CD8-positive, alpha-beta memory T cell (primary cell): ENCODE data around the gene PKP2. TPM values are rescaled to one million over a fixed set of nuclear protein-coding genes. Genes with fewer than 3 reads are reported as not detected.
"Not testable (repeated sequence)": the region's sequence is repeated elsewhere in the genome, so short reads cannot be mapped to it uniquely, and the experiment has no call there.

Source experiments
- CTCF ChIA-PET: fragments of 350-600 bp; sonication (Branson Sonifier 250); formaldehyde crosslinking; loops from one replicate; lab custom pipeline; 2021; ENCODE audit warnings: antibody characterized with exemption; lab: Charles Lee
- POLR2A ChIA-PET: fragments of 350-600 bp; sonication (Branson Sonifier 250); formaldehyde crosslinking; loops from one replicate; lab custom pipeline; 2021; ENCODE audit warnings: antibody characterized with exemption; lab: Charles Lee
- DNase-seq, 5 donors: peaks; one replicate each; pipeline versions ENCODE4 v3.0.0 to v3.0.0-alpha.2; 2020 to 2022; ENCODE audit warnings: mixed read lengths in 1 of 5
- H3K27ac ChIP-seq: one replicate; pipeline ENCODE4 v1.7.0; 2013; ENCODE audit warnings: low read depth, mild to moderate bottlenecking, low read length, moderate library complexity
- H3K27me3 ChIP-seq: 2 replicates; pipeline ENCODE4 v1.7.0; 2013; ENCODE audit warnings: low read length, mild to moderate bottlenecking; ENCODE audit not compliant: insufficient read depth, poor library complexity, severe bottlenecking
- H3K36me3 ChIP-seq: 2 replicates; pipeline ENCODE4 v1.7.0; 2013; ENCODE audit warnings: mild to moderate bottlenecking, low read length, moderate library complexity; ENCODE audit not compliant: insufficient read depth
- H3K4me1 ChIP-seq: 2 replicates; pipeline ENCODE4 v1.7.0; 2013; ENCODE audit warnings: mild to moderate bottlenecking, low read length, moderate library complexity; ENCODE audit not compliant: insufficient read depth
- H3K4me3 ChIP-seq: 2 replicates; pipeline ENCODE4 v1.7.0; 2013; ENCODE audit warnings: mild to moderate bottlenecking, low read length
- H3K9me3 ChIP-seq: 2 replicates; pipeline ENCODE4 v1.7.0; 2013; ENCODE audit warnings: mild to moderate bottlenecking, low read length
- H3K27ac Mint-ChIP-seq, 8 donors: one replicate each; pipeline ENCODE4 v1.8.0; 2020 to 2021; ENCODE audit warnings: mixed read lengths in 8 of 8, mild to moderate bottlenecking in 6 of 8, inconsistent platforms in 3 of 8, moderate library complexity in 3 of 8
- H3K27me3 Mint-ChIP-seq, 2 donors: one replicate each; pipeline ENCODE4 v1.8.0; 2020 to 2021; ENCODE audit warnings: mixed read lengths in 2 of 2, mild to moderate bottlenecking in 1 of 2, moderate library complexity in 1 of 2
- H3K36me3 Mint-ChIP-seq, 3 donors: one replicate each; pipeline ENCODE4 v1.8.0; 2020 to 2021; ENCODE audit warnings: mixed read lengths in 3 of 3, inconsistent platforms in 1 of 3, mild to moderate bottlenecking in 1 of 3
- H3K4me1 Mint-ChIP-seq, 3 donors: one replicate each; pipeline ENCODE4 v1.8.0; 2020 to 2021; ENCODE audit warnings: mixed read lengths in 3 of 3, inconsistent platforms in 1 of 3, mild to moderate bottlenecking in 1 of 3
- H3K4me3 Mint-ChIP-seq, 7 donors: one replicate each; pipeline ENCODE4 v1.8.0; 2020 to 2021; ENCODE audit warnings: mixed read lengths in 7 of 7, mild to moderate bottlenecking in 6 of 7, moderate library complexity in 4 of 7, inconsistent platforms in 2 of 7
- H3K9me3 Mint-ChIP-seq, 5 donors: one replicate each; pipeline ENCODE4 v1.8.0; 2020 to 2022; ENCODE audit warnings: mixed read lengths in 5 of 5, mild to moderate bottlenecking in 3 of 5, moderate library complexity in 2 of 5, inconsistent platforms in 1 of 5
- polyA plus RNA-seq: library from polyadenylated mRNA; unstranded; fragments of 300-500 nt; fragmentation: Illumina TruSeq; gene quantifications from one replicate; pipeline ENCODE4 v1.2.3, GENCODE V29; 2021
- total RNA-seq, 2 experiments: library from RNA; stranded (reverse); gene quantifications; one replicate each; pipeline ENCODE4 v1.2.3, GENCODE V29; 2021

PKP2 gene
- total and polyA plus RNA-seq, 3 experiments from 2014 or later: 0.15 to 0.40 (median 0.17) TPM

- Mint-ChIP-seq H3K9me3 (peaks cover 0 to 2% (median 0%) of the 10 kb centered on the region in 5 donors), H3K36me3 (no peaks in the 10 kb centered on the region), H3K27ac (no peak overlapping the region), H3K4me1 (peaks cover 16 to 21% (median 20%) of the 10 kb centered on the region in 3 donors), H3K27me3 (peaks cover 38 to 62% of the 10 kb centered on the region in 2 donors), H3K4me3 (no peak overlapping the region)
- H3K36me3 ChIP-seq: no peaks in the 10 kb centered on the region
- no peaks in the 10 kb centered on the region for H3K4me1 ChIP-seq
- DNase-seq: no peak
- peaks cover 9% of the 10 kb centered on the region for H3K27me3 ChIP-seq
- H3K9me3 ChIP-seq: no peaks in the 10 kb centered on the region
- no peak overlapping the region for H3K27ac ChIP-seq
- H3K4me3 ChIP-seq: no peak overlapping the region
- ChIA-PET POLR2A (no interaction called here), CTCF (no interaction called here)
Measured at GRCh38 chr12:32893043-32893442, 3.5 kb downstream of the PKP2 start.

GRCh38 chr12:32892369-32892768, 4.2 kb downstream of the PKP2 start:
- H3K27ac ChIP-seq, H3K4me3 ChIP-seq, H3K36me3 Mint-ChIP-seq, H3K9me3 ChIP-seq, H3K27ac Mint-ChIP-seq, H3K9me3 Mint-ChIP-seq, H3K4me1 ChIP-seq, POLR2A ChIA-PET, H3K4me3 Mint-ChIP-seq, H3K27me3 ChIP-seq, DNase-seq, H3K36me3 ChIP-seq, CTCF ChIA-PET: not testable (repeated sequence)
- peaks cover 13 to 16% (median 16%) of the 10 kb centered on the region in 3 donors for H3K4me1 Mint-ChIP-seq
- H3K27me3 Mint-ChIP-seq: peaks cover 37 to 55% of the 10 kb centered on the region in 2 donors

- Mint-ChIP-seq H3K9me3 (peaks cover 0 to 2% (median 0%) of the 10 kb centered on the region in 5 donors), H3K27ac (no peak overlapping the region), H3K36me3 (no peaks in the 10 kb centered on the region), H3K27me3 (peaks cover 33 to 51% of the 10 kb centered on the region in 2 donors), H3K4me1 (peaks cover 9 to 12% (median 12%) of the 10 kb centered on the region in 3 donors), H3K4me3 (no peak overlapping the region)
- Histone ChIP-seq H3K4me1 (no peaks in the 10 kb centered on the region), H3K27me3 (peaks cover 9% of the 10 kb centered on the region), H3K36me3 (no peaks in the 10 kb centered on the region), H3K4me3 (no peak overlapping the region), H3K27ac (no peak overlapping the region), H3K9me3 (no peaks in the 10 kb centered on the region)
- CTCF ChIA-PET: no interaction called here
- no peak for DNase-seq
- POLR2A ChIA-PET: no interaction called here
Measured at GRCh38 chr12:32891956-32892355, 4.6 kb downstream of the PKP2 start.

- Histone ChIP-seq H3K27me3 (peaks cover 9% of the 10 kb centered on the region), H3K27ac (no peak overlapping the region), H3K4me1 (no peaks in the 10 kb centered on the region), H3K36me3 (no peaks in the 10 kb centered on the region), H3K4me3 (no peak overlapping the region), H3K9me3 (no peaks in the 10 kb centered on the region)
- DNase-seq: no peak
- peaks cover 0 to 2% (median 0%) of the 10 kb centered on the region in 5 donors for H3K9me3 Mint-ChIP-seq
- no peak overlapping the region for H3K27ac Mint-ChIP-seq
- H3K27me3 Mint-ChIP-seq: peaks cover 33 to 51% of the 10 kb centered on the region in 2 donors
- POLR2A ChIA-PET: no interaction called here
- no peaks in the 10 kb centered on the region for H3K36me3 Mint-ChIP-seq
- H3K4me3 Mint-ChIP-seq: no peak overlapping the region
- peaks cover 9 to 12% (median 11%) of the 10 kb centered on the region in 3 donors for H3K4me1 Mint-ChIP-seq
- CTCF ChIA-PET: no interaction called here
Measured at GRCh38 chr12:32891526-32891925, 5.1 kb downstream of the PKP2 start.

GRCh38 chr12:32889011-32889760, 7.4 kb downstream of the PKP2 start:
- no peaks in the 10 kb centered on the region for H3K36me3 ChIP-seq
- no peak overlapping the region for H3K4me3 Mint-ChIP-seq
- no peak for DNase-seq
- peaks cover 14 to 32% of the 10 kb centered on the region in 2 donors for H3K27me3 Mint-ChIP-seq
- H3K4me3 ChIP-seq: no peak overlapping the region
- no peaks in the 10 kb centered on the region for H3K9me3 ChIP-seq
- POLR2A ChIA-PET: no interaction called here
- no peaks in the 10 kb centered on the region for H3K4me1 Mint-ChIP-seq
- peaks cover 0 to 2% (median 0%) of the 10 kb centered on the region in 5 donors for H3K9me3 Mint-ChIP-seq
- H3K27ac Mint-ChIP-seq: no peak overlapping the region
- H3K27ac ChIP-seq: no peak overlapping the region
- no peaks in the 10 kb centered on the region for H3K36me3 Mint-ChIP-seq
- peaks cover 4% of the 10 kb centered on the region for H3K27me3 ChIP-seq
- no peaks in the 10 kb centered on the region for H3K4me1 ChIP-seq
- CTCF ChIA-PET: no interaction called here

- no peak overlapping the region for H3K4me3 Mint-ChIP-seq
- no peaks in the 10 kb centered on the region for H3K27me3 ChIP-seq
- POLR2A ChIA-PET: no interaction called here
- no peaks in the 10 kb centered on the region for H3K36me3 ChIP-seq
- CTCF ChIA-PET: no interaction called here
- no peak overlapping the region for H3K27ac ChIP-seq
- H3K27me3 Mint-ChIP-seq: peaks cover 8 to 15% of the 10 kb centered on the region in 2 donors
- no peaks in the 10 kb centered on the region for H3K4me1 ChIP-seq
- H3K9me3 Mint-ChIP-seq: peaks cover 0 to 2% (median 0%) of the 10 kb centered on the region in 5 donors
- no peak overlapping the region for H3K27ac Mint-ChIP-seq
- no peaks in the 10 kb centered on the region for H3K4me1 Mint-ChIP-seq
- H3K4me3 ChIP-seq: no peak overlapping the region
- H3K36me3 Mint-ChIP-seq: no peaks in the 10 kb centered on the region
- H3K9me3 ChIP-seq: no peaks in the 10 kb centered on the region
- DNase-seq: no peak
Measured at GRCh38 chr12:32887058-32887457, 9.5 kb downstream of the PKP2 start.

- no peaks in the 10 kb centered on the region for H3K36me3 Mint-ChIP-seq
- no peak for DNase-seq
- no peak overlapping the region for H3K4me3 Mint-ChIP-seq
- no peak overlapping the region for H3K27ac Mint-ChIP-seq
- H3K27me3 Mint-ChIP-seq: peaks cover 1 to 8% of the 10 kb centered on the region in 2 donors
- CTCF ChIA-PET: interaction anchor here (1.2 kb wide), 1 partner anchor 15 kb away, joined by 3 read pairs; no protein-coding TSS in a partner anchor
- Histone ChIP-seq H3K4me1 (no peaks in the 10 kb centered on the region), H3K4me3 (no peak overlapping the region), H3K27me3 (no peaks in the 10 kb centered on the region), H3K9me3 (no peaks in the 10 kb centered on the region), H3K27ac (no peak overlapping the region), H3K36me3 (no peaks in the 10 kb centered on the region)
- POLR2A ChIA-PET: no interaction called here
- peaks cover 0 to 2% (median 0%) of the 10 kb centered on the region in 5 donors for H3K9me3 Mint-ChIP-seq
- H3K4me1 Mint-ChIP-seq: no peaks in the 10 kb centered on the region
Measured at GRCh38 chr12:32885831-32886230, 10.7 kb downstream of the PKP2 start.

GRCh38 chr12:32884962-32885361, 11.6 kb downstream of the PKP2 start:
- H3K4me1 ChIP-seq: no peaks in the 10 kb centered on the region
- H3K9me3 Mint-ChIP-seq: peaks cover 0 to 2% (median 0%) of the 10 kb centered on the region in 5 donors
- H3K4me1 Mint-ChIP-seq: no peaks in the 10 kb centered on the region
- H3K4me3 Mint-ChIP-seq: no peak overlapping the region
- H3K27ac Mint-ChIP-seq: no peak overlapping the region
- no peaks in the 10 kb centered on the region for H3K27me3 ChIP-seq
- DNase-seq: no peak
- no peaks in the 10 kb centered on the region for H3K9me3 ChIP-seq
- no peaks in the 10 kb centered on the region for H3K36me3 ChIP-seq
- no peak overlapping the region for H3K27ac ChIP-seq
- no peak overlapping the region for H3K4me3 ChIP-seq
- H3K27me3 Mint-ChIP-seq: peaks cover 1 to 8% of the 10 kb centered on the region in 2 donors
- CTCF ChIA-PET: interaction anchor here (1.2 kb wide), 1 partner anchor 14 kb away, joined by 3 read pairs; no protein-coding TSS in a partner anchor
- no peaks in the 10 kb centered on the region for H3K36me3 Mint-ChIP-seq
- POLR2A ChIA-PET: no interaction called here
